ENCODE measurements around the gene LTF.
"Not testable (repeated sequence)": the region's sequence is repeated elsewhere in the genome, so short reads cannot be mapped to it uniquely, and the experiment has no call there.

LTF gene

DNA sequence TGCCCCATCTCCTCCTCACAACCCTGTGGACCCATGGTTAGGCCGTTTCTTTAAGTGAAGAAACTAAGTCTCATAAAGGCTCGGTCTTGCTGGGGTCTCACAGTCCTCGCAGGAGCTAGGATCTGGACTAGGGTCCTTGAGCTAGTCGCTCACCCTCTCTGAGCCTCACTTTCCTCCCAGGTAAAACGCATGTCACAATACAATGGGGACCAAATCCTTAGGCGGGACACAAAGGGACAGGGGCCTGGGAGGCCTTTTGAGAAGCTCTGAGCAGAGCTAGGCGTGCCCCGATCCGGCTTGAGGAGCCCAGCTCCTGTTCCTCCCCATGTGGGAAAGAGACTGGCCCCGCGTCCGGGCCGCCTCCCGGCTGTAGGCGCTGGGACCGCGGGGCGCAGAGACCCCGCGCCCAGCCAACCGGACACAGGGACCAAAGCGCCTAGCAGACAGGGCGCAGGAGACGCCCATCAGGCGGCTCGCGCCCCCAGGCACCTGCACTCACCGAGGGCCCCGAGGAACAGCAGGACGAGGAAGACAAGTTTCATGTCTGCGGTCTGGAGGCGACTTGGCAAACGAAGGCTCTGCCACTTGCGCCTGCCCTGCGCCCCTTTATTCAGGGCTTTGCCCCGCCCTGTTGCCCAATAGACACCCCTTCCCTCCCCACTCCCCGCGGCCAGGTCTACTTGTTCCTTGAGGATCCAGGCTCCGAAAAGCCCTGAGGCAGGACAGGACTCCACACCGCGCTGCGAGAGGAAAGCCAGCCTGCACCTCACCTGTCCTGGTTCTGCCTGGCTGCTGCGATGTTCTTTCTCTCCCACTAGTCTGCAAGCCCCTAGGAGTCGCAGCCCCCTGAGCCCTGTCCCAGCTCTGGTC is at the start of gene LTF:
Gene LTF (minus strand): TSS at position 580 of the 870 bp plus-strand sequence. CDS start 38 bp downstream, at position 542.
- no peak for DNase-seq

GRCh38 chr3:46512191-46512749 is 47.6 kb upstream of the LTF start:
- no peak for DNase-seq

GRCh38 chr3:46509661-46510187 is 45.0 kb upstream of the LTF start:
- no peak for DNase-seq

DNA sequence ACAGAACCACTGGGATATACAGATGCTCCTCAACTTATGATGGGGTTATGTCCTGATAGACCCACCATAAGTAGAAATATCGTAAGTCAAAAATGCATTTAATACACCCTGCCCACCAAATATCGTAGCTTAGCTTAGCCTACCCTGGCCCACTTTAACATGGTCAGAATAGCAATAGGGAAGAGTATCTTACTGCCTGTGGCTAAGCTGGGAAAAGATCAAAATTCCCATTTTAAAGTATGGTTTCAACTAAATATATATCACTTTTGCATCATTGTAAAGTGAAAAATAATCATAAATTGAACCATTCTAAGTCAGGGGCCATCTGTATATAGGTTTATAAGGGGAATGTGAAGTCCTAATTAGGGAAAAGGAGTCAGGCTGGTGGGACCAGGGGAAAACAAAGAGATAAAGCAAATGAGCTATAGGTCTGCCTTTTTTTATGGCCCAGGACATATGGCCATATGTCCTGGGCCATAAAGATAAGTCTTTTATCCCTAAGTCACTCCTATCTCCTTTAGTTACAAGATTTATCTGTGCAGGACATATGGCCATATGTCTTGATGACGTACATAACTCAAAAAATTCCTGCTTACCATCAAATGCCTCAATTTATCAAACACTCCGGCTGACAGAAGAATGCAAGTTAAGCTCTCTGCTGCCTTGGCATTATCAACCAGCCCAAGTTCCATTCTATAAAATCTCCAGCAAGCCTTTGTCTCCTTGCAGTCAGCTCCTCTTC is 44.3 kb upstream of the LTF start:
- DNase-seq, result no peak

GRCh38 chr3:46506526-46506925 is 41.8 kb upstream of the LTF start:
- DNase-seq, result no peak

DNA sequence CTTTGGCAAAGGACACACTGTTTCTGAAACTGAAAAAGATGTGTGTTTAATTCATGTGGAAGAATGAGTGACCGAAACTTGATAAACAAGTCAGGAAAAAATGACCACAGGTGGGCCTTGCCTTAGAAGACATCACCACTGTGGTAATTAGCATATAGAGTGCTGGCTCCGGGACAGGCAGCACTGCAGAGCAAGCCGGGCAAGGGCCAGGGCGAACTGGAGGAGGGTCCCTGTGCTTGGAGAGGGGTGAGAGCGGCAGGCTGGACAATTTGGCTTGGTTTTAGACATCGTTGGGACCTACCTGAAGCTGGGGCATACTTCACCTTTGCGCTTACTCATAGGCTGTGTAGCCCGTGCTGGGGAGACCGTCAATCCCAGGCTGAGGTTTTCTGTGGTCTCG is 41.2 kb upstream of the LTF start:
- DNase-seq, result no peak

- DNase-seq, result no peak
These were observed 40.1 kb upstream of the LTF start for GRCh38 chr3:46504789-46505188.

DNA sequence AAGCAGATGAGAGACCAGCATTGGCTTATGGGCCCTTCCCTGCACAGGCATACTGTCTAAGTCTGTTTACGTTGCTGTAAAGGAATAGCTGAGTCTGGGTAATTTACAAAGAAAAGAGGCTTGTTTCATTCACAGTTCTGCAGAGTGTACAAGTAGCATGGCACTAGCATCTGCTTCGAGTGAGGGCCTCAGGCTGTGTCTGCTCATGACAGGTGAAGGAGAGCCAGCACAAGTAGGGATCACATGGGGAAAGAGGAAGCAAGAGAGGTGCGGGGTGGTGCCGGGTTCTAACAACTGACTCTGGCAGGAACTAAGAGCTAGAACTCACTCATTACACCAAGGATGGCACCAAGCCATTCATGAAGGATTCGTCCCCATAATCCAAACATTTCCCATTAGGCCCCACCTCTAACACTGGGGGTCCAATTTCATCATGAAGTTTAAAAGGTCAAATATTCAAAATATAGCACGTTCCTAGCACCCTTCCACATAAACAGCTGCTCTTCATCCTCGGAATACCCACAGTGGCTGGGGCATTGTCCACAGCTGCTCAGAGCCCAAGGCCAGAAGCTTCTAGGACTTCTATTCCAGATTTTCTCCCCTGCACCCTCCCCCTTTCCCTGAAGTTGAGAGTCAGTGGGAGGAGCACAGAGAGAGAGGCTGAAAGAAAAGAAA is 38.6 kb upstream of the LTF start:
- DNase-seq, result no peak

- DNase-seq, result no peak
These were observed 37.0 kb upstream of the LTF start for GRCh38 chr3:46501702-46502101.

DNA sequence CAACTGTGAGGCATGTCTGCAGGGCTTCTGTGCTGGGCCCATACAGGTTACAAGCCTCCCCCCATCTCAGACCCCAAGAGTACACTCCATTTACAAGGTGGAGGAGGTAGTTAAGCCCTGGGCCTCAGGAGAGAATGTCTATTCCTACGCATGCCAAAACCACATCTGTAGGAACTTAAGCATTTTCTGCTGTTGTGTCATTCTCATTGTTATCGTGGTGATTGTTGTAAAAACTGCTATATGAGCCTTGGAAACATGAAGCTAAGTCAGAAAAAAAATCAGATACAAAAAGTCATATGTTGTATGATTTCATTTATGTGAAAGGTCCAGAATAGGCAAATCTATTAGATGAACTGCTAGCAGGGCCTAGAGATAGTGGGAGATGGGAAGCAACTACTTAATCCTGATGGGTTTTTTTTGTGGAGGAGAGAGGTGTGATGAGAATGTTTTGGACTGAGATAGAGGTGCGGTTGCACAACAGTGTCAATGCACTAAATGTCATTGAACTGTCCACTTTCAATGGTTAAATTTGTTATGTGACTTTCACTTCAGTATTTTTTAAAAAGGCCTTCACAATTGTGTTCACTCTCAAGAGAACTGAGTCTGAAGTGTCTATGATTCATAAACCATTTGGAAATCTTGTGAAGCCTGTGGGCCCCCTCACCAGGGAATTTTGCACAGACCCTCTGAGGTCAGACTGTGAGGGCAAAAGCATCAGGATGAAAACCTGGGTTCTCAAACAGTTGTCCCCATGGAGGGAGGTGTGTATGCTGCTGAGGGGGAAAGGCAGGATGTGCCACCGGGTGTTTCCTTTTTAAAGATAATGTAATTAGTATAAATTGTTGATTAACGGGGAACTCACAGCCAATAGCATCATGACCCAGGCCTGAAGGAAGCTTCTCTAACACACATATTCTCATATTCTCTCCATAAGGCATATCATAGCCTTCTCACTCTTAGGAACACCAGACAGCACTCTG is 36.2 kb upstream of the LTF start:
- no peak for DNase-seq

GRCh38 chr3:46498916-46499519 is 34.3 kb upstream of the LTF start:
- no peak for DNase-seq

DNA sequence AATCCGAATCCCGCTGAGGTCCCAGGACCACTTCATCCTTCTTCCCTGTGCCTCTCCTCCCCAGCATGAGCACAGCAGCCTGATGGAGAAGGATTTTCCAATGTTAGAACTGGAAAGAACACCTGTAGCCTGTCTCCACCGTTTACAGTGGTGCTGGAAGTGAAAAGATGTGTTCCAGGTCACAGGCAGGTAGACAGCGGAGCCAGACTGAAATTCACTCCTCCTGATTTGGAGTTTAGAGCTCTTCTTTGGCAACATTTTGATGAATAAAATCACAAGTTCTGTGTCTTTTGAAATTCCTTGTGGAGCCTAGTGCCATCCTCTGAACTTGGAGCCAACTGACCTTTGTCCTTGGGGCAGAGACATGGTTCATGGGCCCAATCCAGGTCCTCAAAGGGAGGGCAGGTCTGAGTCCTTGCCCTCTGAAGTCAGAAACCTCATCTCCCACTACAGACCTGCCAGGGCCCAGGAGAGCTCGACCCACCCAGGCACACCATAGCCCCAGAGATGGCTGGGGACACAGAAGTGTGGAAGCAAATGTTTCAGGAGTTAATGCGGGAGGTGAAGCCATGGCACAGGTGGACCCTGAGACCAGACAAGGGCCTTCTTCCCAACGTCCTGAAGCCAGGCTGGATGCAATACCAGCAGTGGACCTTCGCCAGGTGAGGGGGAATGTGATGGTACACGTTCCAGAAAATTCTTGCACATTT is 33.0 kb upstream of the LTF start, which contains the start of gene RTP3:
Gene RTP3 (plus strand): TSS at position 421 of the 710 bp plus-strand sequence. CDS start 87 bp downstream, at position 508.
- DNase-seq, result no peak

GRCh38 chr3:46496746-46497555 is 32.2 kb upstream of the LTF start:
- DNase-seq, result peak; percentile 23

- DNase-seq, result no peak
These were observed 31.3 kb upstream of the LTF start for GRCh38 chr3:46495901-46496456.

- not testable (repeated sequence) for DNase-seq
These were observed 29.8 kb upstream of the LTF start for GRCh38 chr3:46494491-46494890.

- no peak for DNase-seq
These were observed 28.3 kb upstream of the LTF start for GRCh38 chr3:46492890-46493547.

- DNase-seq, result no peak
These were observed 26.7 kb upstream of the LTF start for GRCh38 chr3:46491089-46492070.

Measured in activated CD4-positive, alpha-beta T cell treated with anti-CD3 and anti-CD28 coated beads for 1 hour (primary cell).